Brain microvascular endothelial cell (primary cell): ENCODE data around the gene GTSE1.

Experiments
- DNase-seq: peaks from one replicate; pipeline ENCODE4 v3.0.0-alpha.2; 2020
- H3K27ac ChIP-seq: fragments of 250-450 bp; sonication (Bioruptor Pico); 2 replicates; pipeline ENCODE4 v1.5.1; 2020; ENCODE audit warnings: mild to moderate bottlenecking, moderate library complexity
- H3K27me3 ChIP-seq: fragments of 250-450 bp; sonication (Bioruptor Pico); replicated peaks from 2 replicates; pipeline ENCODE4 v1.5.1; 2020; ENCODE audit warnings: mild to moderate bottlenecking
- H3K36me3 ChIP-seq: fragments of 250-450 bp; sonication (Bioruptor Pico); replicated peaks from 2 replicates; pipeline ENCODE4 v1.5.1; 2020; ENCODE audit warnings: mild to moderate bottlenecking
- H3K4me3 ChIP-seq: 2 replicates; pipeline ENCODE4 v1.5.1; 2011; ENCODE audit warnings: low read depth, mild to moderate bottlenecking, control low read depth, low read length, moderate library complexity
- in situ Hi-C: cut with HindIII; loops from 2 replicates; pipeline ENCODE4 v1.10.0; 2017; ENCODE audit warnings: low sequenced_read_pairs, low pct_ligation_motif_present
- TF ChIP-seq, protein P1 (sequence below): IDR thresholded peaks from 2 replicates; pipeline ENCODE4 v1.5.1; 2011; ENCODE audit warnings: low read depth, mild to moderate bottlenecking, moderate library complexity, low read length, control low read depth, inconsistent platforms; ENCODE audit errors: missing control alignments

The GTSE1 gene

DNA sequence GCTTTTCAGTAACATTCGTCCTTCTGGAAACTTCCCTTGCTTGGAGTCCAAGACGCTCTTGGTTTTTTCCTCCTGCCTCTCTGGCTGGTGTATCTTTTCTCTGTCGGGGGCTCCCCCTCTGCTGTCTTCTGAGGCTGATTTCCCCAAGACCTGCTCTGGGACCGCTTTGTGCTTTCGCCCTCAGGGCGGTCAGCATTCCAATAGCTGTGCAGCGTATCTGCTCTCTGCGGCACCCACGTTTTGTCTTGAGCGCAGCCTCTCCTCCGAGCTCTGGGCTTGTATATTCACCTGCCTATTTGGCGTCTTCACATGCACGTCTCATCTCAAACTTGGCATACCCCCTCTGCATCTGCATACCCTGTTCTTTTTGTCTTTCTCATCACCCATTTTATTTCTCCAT, 2.4 kb downstream of the GTSE1 start:
- TF ChIP-seq, protein P1, sequence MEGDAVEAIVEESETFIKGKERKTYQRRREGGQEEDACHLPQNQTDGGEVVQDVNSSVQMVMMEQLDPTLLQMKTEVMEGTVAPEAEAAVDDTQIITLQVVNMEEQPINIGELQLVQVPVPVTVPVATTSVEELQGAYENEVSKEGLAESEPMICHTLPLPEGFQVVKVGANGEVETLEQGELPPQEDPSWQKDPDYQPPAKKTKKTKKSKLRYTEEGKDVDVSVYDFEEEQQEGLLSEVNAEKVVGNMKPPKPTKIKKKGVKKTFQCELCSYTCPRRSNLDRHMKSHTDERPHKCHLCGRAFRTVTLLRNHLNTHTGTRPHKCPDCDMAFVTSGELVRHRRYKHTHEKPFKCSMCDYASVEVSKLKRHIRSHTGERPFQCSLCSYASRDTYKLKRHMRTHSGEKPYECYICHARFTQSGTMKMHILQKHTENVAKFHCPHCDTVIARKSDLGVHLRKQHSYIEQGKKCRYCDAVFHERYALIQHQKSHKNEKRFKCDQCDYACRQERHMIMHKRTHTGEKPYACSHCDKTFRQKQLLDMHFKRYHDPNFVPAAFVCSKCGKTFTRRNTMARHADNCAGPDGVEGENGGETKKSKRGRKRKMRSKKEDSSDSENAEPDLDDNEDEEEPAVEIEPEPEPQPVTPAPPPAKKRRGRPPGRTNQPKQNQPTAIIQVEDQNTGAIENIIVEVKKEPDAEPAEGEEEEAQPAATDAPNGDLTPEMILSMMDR: no peak

DNA sequence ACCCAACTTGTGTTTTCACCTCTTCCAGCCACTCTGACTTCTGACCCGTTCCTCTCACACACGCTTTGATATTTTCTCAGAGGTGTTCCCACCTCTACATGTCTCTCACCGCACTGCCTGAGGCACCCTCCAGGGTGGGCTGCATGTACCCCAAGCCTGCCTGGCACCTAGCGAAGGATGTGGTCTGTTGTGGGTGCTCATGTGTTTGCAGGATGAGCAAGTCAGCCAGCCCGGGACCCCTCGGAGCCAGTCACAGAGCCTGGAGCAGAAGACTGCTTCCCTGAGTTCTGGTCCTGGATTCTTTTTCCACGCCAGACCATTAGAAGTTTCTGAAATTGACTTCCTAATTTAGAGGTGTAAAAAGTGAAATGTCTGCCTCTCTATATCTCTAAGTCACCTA, 3.8 kb downstream of the GTSE1 start:
- Histone ChIP-seq H3K27me3 (no peaks in the 10 kb centered on the region), H3K4me3 (no peak overlapping the region), H3K36me3 (no peaks in the 10 kb centered on the region), H3K27ac (no peak overlapping the region)
- DNase-seq: no peak
- TF ChIP-seq, protein P1: no peak
- in situ Hi-C loops: loop anchor here (25.0 kb wide), 1 partner anchor 163 kb away; no protein-coding TSS in a partner anchor

More for the DNA sequence above, 2.4 kb downstream of the GTSE1 start:
- in situ Hi-C loops: no loop called here
- no peak for DNase-seq
- H3K36me3 ChIP-seq: no peaks in the 10 kb centered on the region
- H3K4me3 ChIP-seq: no peak overlapping the region
- H3K27ac ChIP-seq: no peak overlapping the region
- no peaks in the 10 kb centered on the region for H3K27me3 ChIP-seq

DNA sequence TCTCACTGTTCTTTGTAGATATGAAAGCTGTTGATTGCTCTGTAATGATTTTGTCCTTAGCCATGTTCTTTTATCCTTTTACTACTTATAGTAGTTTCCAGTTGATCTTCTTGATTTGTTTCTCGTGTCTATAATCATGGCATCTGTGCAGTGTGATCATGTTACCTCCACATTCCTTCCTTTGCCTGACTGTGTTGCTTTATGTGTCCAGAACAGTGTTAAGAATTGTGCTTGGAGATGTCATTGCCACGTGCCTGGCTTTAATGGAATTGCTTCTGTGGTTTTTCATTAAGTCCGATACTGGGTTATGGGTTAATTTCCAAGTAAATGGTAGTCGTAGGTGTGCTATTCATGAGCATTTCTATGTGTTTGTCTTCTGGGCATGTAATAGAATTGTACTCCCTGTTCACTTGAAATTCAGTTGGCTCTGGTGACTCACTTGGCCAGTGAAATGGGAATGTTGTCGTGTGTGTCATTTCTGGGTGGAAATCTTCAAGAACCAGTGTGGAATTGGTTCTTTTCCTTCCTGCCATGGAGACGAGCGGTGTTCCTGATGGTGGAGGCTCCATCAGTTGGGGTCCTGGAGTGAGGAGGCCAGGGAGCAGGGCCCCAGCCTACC, 6.8 kb downstream of the GTSE1 start:
- Histone ChIP-seq H3K4me3 (no peak overlapping the region), H3K27ac (no peak overlapping the region), H3K27me3 (no peaks in the 10 kb centered on the region), H3K36me3 (no peaks in the 10 kb centered on the region)
- TF ChIP-seq, protein P1: no peak
- in situ Hi-C loops: loop anchor here (25.0 kb wide), 1 partner anchor 166 kb away; no protein-coding TSS in a partner anchor
- DNase-seq: no peak

DNA sequence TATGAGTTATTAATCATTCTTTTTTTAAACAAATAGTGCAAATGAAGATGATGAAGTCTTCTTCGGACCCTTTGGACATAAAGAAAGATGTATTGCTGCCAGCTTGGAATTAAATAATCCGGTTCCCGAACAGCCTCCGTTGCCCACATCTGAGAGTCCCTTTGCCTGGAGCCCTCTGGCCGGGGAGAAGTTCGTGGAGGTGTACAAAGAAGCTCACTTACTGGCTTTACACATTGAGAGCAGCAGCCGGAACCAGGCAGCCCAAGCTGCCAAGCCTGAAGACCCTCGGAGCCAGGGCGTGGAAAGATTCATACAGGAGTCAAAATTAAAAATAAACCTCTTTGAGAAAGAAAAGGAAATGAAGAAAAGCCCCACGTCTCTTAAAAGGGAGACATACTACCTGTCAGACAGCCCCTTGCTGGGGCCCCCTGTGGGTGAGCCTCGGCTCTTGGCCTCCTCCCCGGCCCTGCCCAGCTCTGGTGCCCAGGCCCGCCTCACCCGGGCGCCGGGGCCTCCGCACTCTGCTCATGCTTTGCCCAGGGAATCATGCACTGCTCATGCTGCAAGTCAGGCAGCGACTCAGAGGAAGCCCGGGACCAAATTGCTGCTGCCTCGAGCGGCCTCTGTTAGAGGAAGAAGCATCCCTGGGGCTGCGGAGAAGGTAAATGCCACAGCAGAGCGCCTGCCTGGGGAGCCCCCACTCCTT, 11.8 kb downstream of the GTSE1 start:
- Histone ChIP-seq H3K27me3 (no peaks in the 10 kb centered on the region), H3K4me3 (no peak overlapping the region), H3K27ac (no peak overlapping the region), H3K36me3 (no peaks in the 10 kb centered on the region)
- in situ Hi-C loops: loop anchor here (25.0 kb wide), 1 partner anchor 171 kb away; no protein-coding TSS in a partner anchor
- TF ChIP-seq, protein P1: no peak
- DNase-seq: no peak

DNA sequence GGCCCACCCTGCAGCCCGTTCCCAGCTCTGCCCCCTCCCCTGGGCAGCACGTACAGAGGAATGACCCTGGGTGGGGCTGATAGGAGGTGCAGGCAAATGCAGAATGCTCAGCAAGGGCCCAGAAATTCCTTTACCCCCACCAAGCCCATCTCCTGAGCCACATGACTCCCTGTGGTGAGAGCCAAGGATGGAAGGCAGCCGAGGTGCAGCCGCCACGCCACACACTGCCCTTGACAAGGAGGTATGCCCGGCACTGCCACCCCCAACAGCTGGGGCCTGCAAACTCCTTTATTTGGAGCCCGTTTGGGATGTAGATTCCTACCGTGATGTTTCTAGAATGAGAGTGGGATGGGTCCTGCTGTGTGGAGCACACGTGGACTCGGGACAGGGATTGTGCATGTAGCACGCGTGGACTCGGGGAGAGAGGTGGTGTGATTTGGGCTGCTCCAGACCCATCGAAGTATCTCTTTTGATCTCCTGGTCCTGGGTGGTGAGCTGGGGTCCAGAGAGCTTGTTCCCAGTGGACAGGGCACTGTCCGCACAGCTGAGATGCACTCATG, 12.9 kb downstream of the GTSE1 start:
- Histone ChIP-seq H3K36me3 (no peaks in the 10 kb centered on the region), H3K27ac (no peak overlapping the region), H3K4me3 (no peak overlapping the region), H3K27me3 (no peaks in the 10 kb centered on the region)
- DNase-seq: no peak
- in situ Hi-C loops: loop anchor here (25.0 kb wide), 1 partner anchor 172 kb away; no protein-coding TSS in a partner anchor
- TF ChIP-seq, protein P1: no peak
